HAP-1 (cell line): ENCODE results near the gene CEP85.
A peak's percentile ranks its signal among the peaks of the same experiment; 100 is the strongest.

Experiments
- DNase-seq, 2 experiments: peaks; one replicate each; pipeline ENCODE4 v3.0.0-alpha.2; 2016 to 2020; ENCODE audit warnings: low spot score in 2 of 2
- H3K27me3 ChIP-seq: fragments of 250-450 bp; sonication (Bioruptor Pico); 2 replicates; pipeline ENCODE4 v1.5.1; 2020; ENCODE audit warnings: low read depth, mild to moderate bottlenecking, moderate library complexity
- H3K36me3 ChIP-seq: fragments of 250-450 bp; sonication (Bioruptor Pico); replicated peaks from 2 replicates; pipeline ENCODE4 v1.5.1; 2020; ENCODE audit warnings: mild to moderate bottlenecking
- H3K4me1 ChIP-seq: fragments of 250-450 bp; sonication (Bioruptor Pico); 2 replicates; pipeline ENCODE4 v1.5.1; 2020; ENCODE audit warnings: mild to moderate bottlenecking
- H3K4me3 ChIP-seq: fragments of 250-450 bp; sonication (Bioruptor Pico); 2 replicates; pipeline ENCODE4 v1.5.1; 2020; ENCODE audit warnings: mild to moderate bottlenecking, moderate library complexity
- H3K9me3 ChIP-seq: fragments of 250-450 bp; sonication (Bioruptor Pico); 2 replicates; pipeline ENCODE4 v1.5.1; 2020; ENCODE audit warnings: mild to moderate bottlenecking, moderate library complexity
- in situ Hi-C: fragments of 300-500 bp; cut with MboI; formaldehyde crosslinking; loops from 3 replicates; pipeline ENCODE4 v1.14.3; 2020; ENCODE audit warnings: low sequenced_read_pairs, inconsistent platforms, mixed read lengths

CEP85 gene, protein sequence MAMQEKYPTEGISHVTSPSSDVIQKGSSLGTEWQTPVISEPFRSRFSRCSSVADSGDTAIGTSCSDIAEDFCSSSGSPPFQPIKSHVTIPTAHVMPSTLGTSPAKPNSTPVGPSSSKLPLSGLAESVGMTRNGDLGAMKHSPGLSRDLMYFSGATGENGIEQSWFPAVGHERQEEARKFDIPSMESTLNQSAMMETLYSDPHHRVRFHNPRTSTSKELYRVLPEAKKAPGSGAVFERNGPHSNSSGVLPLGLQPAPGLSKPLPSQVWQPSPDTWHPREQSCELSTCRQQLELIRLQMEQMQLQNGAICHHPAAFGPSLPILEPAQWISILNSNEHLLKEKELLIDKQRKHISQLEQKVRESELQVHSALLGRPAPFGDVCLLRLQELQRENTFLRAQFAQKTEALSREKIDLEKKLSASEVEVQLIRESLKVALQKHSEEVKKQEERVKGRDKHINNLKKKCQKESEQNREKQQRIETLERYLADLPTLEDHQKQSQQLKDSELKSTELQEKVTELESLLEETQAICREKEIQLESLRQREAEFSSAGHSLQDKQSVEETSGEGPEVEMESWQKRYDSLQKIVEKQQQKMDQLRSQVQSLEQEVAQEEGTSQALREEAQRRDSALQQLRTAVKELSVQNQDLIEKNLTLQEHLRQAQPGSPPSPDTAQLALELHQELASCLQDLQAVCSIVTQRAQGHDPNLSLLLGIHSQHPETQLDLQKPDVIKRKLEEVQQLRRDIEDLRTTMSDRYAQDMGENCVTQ

DNA sequence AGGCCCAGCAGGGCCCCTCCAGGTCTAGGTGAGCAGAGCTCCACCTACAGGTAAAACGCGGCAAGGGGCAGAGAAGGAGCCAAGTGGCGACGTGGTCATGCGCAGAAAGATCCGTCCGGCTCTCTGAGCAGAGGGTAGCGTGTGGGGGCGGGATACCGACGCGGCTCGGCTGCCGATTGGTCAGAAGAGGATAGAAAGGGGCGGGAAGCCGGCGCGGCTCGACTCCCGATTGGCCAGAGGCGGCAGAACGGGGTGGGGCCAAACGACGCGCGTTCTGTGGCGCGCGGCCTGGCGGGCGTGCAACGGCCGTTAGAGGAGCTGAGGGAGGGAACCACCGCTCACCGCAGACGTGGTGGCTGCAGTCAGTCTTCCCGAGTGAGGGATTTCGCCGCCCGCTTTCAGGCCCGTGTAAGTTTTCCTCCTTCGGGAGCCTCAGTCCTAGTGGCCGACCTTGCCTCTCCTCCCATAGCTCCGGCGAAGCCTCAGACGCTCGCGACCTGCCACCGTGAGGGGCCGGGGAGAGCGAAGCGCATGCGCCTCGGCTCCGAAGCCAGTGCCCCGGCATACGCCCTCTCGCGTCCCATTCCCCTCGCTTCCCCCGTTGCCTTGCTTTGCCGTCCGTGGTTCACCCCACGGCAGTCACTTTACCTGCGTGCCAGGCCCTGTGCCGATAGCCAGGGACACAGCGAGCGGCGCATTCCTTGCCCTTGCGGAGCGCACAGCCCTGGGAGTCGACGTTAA, at the start of gene CEP85:
Gene CEP85, plus strand, starts transcription at position 298 of the 741 bp plus-strand sequence. CDS start 5,584 bp downstream, outside the sequence.
- Histone ChIP-seq H3K9me3 (no peaks in the 10 kb centered on the region), H3K4me1 (peaks cover 36% of the 10 kb centered on the region), H3K27me3 (no peaks in the 10 kb centered on the region), H3K36me3 (no peaks in the 10 kb centered on the region), H3K4me3 (peak within 1 kb of the TSS; percentile 90)
- in situ Hi-C loops = no loop called here
- peak; percentile 95 to 98 for DNase-seq

DNA sequence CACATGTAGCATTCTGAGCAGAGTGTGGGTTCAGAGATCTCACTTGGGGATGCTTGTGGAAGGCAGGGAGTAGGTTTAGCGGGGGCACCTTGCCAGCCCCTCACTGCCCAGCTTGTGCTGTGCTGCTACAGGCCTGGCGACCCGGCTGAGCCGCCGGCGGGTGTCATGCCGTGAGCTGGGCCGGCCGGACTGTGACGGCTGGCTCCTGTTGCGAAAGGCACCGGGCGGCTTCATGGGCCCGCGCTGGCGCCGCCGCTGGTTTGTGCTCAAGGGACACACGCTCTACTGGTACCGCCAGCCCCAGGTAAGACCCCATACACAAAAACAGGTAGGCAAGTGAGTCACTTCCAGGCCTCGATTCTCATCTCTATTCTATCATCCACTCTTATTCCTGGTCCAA, 49.1 kb upstream of the CEP85 start:
- Histone ChIP-seq H3K27me3 (no peaks in the 10 kb centered on the region), H3K36me3 (no peaks in the 10 kb centered on the region), H3K4me3 (no peak overlapping the region), H3K4me1 (no peaks in the 10 kb centered on the region), H3K9me3 (no peaks in the 10 kb centered on the region)
- in situ Hi-C loops = no loop called here
- DNase-seq = no peak

DNA sequence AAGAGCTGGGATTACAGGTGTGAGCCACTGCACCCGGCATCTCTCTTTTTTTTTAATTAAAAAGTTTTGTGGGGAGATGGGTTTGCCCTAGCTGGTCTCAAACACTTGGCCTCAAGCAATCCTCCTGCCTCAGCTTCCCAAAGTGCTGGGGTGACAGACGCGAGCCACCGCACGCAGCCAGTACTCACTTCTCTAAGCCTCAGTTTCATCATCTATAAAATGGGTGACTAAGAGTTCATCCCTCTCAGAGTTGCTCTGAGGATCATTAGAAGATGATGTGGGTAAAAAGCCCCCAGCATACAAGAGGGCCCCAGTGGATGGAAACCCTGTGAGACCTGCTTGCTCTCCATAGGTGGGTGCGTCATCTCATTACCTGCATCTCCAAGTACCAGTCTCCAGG, 46.1 kb upstream of the CEP85 start:
- in situ Hi-C loops = no loop called here
- no peaks in the 10 kb centered on the region for H3K9me3 ChIP-seq
- no peaks in the 10 kb centered on the region for H3K36me3 ChIP-seq
- DNase-seq = no peak
- no peaks in the 10 kb centered on the region for H3K27me3 ChIP-seq
- no peaks in the 10 kb centered on the region for H3K4me1 ChIP-seq
- no peak overlapping the region for H3K4me3 ChIP-seq

DNA sequence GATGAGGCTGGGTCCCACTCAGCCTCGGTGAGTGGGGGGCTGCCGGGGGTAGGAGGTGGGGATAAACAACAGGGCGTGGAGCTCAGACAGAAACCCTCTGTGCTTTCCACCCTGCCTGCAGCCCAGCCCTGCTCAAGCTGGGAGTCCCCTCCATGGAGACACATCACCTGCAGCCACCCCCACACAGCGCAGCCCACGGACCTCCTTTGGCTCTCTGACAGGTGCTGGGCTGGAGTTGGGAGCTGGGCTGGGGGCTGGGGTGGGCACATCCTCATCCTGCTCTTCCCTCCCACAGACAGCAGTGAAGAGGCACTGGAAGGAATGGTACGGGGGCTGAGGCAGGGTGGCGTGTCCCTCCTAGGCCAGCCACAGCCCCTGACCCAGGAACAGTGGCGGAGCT, 45.5 kb upstream of the CEP85 start:
- no peaks in the 10 kb centered on the region for H3K36me3 ChIP-seq
- H3K9me3 ChIP-seq = no peaks in the 10 kb centered on the region
- H3K4me1 ChIP-seq = no peaks in the 10 kb centered on the region
- no peaks in the 10 kb centered on the region for H3K27me3 ChIP-seq
- no peak overlapping the region for H3K4me3 ChIP-seq
- in situ Hi-C loops = no loop called here
- no peak for DNase-seq

DNA sequence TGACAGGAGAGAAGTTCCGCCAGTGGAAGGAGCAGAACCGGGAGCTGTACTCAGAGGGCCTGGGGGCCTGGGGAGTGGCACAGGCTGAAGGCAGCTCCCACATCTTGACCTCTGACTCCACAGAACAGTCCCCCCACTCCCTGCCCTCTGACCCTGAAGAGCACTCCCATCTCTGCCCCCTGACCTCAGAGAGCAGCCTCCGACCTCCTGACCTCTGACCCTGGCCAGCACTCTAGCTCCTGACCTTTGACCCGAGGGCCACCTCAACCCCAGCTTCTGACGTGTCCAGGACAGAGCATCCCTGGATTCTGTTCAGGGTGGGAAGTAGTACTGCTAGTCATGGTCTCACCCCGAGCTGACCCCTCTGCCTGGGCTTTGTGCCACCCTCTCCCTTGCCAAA, 44.7 kb upstream of the CEP85 start:
- no peaks in the 10 kb centered on the region for H3K9me3 ChIP-seq
- no peaks in the 10 kb centered on the region for H3K36me3 ChIP-seq
- no peaks in the 10 kb centered on the region for H3K4me1 ChIP-seq
- in situ Hi-C loops = no loop called here
- H3K27me3 ChIP-seq = no peaks in the 10 kb centered on the region
- no peak for DNase-seq
- no peak overlapping the region for H3K4me3 ChIP-seq

DNA sequence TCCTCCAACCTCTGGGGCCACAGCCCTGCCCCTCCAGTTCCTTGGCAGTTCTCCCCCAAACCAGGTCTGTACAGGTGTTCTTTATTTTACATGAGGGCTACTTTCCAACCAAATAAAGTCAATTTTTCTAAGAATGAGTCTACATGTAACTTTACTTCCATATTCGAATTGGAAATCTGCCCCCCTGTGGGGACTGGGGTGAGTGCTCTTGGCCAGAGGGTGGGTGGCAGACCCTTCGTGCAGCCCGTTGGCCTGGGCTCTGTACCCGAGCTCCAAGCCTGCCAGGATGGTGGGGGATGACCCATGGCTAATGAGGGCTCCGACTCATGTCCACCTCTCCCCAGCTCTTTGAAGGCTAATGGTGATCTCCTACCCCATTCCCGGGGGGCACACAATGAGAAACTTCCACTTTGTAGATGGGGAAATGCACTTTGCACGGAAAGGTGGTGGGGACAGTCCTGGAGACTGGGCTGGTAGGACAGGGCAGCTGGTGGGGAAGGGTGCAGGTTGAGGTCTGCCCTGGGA, 44.2 kb upstream of the CEP85 start:
- Histone ChIP-seq H3K36me3 (no peaks in the 10 kb centered on the region), H3K27me3 (no peaks in the 10 kb centered on the region), H3K4me3 (no peak overlapping the region), H3K4me1 (no peaks in the 10 kb centered on the region), H3K9me3 (no peaks in the 10 kb centered on the region)
- in situ Hi-C loops = no loop called here
- no peak for DNase-seq

DNA sequence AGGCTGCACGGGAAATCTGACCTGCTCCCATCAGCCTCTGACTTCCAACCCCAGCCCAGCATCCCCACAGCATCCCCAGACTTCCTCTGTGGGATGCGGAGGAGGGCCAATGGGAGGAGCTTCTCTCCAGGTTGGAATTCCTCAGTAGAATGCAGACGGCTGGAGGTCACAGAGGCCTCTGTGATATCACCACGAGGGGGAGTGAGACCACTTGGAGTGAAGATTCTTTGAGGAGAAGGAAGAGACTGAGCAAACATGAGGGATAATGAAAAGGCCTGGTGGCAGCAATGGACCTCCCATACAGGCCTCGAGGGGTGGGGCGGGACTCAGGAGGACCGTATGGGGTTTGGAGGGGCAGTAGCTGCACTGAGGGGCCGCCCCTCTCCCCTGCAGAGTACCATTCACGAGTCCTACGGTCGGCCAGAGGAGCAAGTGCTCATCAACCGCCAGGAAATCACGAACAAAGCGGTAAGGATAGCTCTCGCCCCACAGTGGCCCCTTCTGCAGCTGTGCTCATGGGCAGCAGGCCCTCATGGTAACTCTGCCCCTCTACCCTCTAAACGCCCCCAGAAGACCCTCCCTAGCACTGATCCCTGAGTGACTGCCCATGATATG, 43.5 kb upstream of the CEP85 start, which contains the start of gene CATSPER4:
Gene CATSPER4, plus strand, starts transcription at position 230 of the 615 bp plus-strand sequence. Its CDS starts 26 bp downstream, at position 256.
- Histone ChIP-seq H3K9me3 (no peaks in the 10 kb centered on the region), H3K36me3 (no peaks in the 10 kb centered on the region), H3K4me3 (no peak within 1 kb of the TSS), H3K4me1 (no peaks in the 10 kb centered on the region), H3K27me3 (no peaks in the 10 kb centered on the region)
- peak; percentile 34 to 66 for DNase-seq
- in situ Hi-C loops = no loop called here

DNA sequence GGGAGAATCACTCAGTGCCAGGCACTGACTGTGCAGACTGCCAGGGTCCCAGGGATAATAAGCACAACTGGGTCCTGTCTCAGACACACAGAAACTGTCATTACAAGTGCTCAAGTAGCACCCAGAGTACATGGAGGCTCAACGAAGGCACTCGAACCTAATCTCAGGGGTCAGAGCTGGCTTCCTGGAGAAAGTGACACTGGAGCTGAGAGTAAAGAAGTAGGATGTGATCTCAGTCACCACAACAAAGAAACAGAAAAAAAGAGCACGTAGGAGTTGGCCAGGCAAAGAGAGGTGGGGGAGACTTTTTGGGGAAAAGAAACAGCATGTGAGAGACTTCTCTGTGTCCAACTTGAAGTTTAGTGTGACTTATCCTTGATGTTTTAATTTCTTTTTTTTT, 42.3 kb upstream of the CEP85 start:
- Histone ChIP-seq H3K27me3 (no peaks in the 10 kb centered on the region), H3K4me3 (no peak overlapping the region)
- in situ Hi-C loops = no loop called here

DNA sequence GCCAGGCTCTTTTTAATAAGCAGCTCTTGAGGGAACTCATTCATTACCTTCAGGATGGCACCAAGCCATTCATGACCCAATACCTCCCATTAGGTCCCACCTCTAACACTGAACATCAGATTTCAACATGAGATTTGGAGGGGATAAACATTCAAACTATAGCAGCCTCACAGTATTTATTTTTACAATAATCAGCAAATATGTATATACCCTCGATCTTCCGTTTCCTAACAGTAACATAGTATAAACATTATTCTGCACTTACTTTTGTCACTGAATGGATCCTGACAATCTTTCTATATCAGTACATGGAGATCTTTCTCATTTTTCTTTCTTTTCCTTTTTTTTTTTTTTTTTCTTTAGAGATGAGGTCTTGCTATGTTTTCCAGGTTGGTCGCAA, 38.2 kb upstream of the CEP85 start:
- Histone ChIP-seq H3K4me3 (no peak overlapping the region), H3K36me3 (no peaks in the 10 kb centered on the region), H3K27me3 (no peaks in the 10 kb centered on the region), H3K9me3 (no peaks in the 10 kb centered on the region), H3K4me1 (no peaks in the 10 kb centered on the region)
- no peak for DNase-seq
- in situ Hi-C loops = no loop called here

More for the DNA sequence above, 42.3 kb upstream of the CEP85 start:
- Histone ChIP-seq H3K36me3 (no peaks in the 10 kb centered on the region), H3K4me1 (no peaks in the 10 kb centered on the region), H3K9me3 (no peaks in the 10 kb centered on the region)
- DNase-seq = no peak

DNA sequence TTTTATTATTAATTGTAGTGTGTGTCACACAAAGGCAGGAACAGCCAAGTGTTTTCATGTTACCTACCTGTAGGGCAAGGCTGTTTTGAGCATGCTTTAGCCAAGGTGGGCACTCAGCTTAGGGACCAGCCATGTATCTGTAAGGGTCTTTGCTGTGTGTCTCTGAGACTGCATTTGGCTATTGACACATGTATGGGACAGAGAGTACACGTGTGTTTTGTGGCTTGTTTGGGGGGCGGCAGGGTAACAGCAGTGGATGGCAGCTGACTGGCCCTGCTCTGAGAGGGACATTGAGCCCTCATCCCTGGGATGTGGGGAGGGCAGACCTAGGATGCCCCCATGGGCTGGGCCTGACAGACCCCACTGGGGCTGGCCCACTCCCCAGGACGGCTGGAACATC, 36.7 kb upstream of the CEP85 start:
- Histone ChIP-seq H3K4me3 (no peak overlapping the region), H3K4me1 (no peaks in the 10 kb centered on the region), H3K27me3 (no peaks in the 10 kb centered on the region), H3K9me3 (no peaks in the 10 kb centered on the region), H3K36me3 (no peaks in the 10 kb centered on the region)
- DNase-seq = no peak
- in situ Hi-C loops = no loop called here

DNA sequence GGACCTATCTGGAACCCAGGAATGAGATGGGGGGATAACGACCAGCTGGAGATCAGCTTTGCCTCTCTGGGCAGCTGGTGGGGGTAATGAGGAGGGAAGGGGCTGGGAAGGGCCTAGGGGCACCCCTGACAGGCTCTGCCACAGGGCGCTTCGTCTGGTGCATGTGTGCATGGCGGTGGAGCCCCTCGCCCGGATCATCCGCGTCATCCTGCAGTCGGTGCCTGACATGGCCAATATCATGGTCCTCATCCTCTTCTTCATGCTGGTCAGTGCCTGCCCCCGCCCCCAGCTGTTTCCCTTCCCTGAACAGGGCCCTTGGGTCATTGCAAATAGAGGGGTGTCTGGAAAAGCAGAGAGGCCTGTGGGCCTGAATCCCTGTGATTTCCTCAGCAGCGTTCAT, 36.2 kb upstream of the CEP85 start:
- H3K36me3 ChIP-seq = no peaks in the 10 kb centered on the region
- no peak overlapping the region for H3K4me3 ChIP-seq
- no peaks in the 10 kb centered on the region for H3K9me3 ChIP-seq
- in situ Hi-C loops = no loop called here
- no peaks in the 10 kb centered on the region for H3K27me3 ChIP-seq
- DNase-seq = no peak
- no peaks in the 10 kb centered on the region for H3K4me1 ChIP-seq

DNA sequence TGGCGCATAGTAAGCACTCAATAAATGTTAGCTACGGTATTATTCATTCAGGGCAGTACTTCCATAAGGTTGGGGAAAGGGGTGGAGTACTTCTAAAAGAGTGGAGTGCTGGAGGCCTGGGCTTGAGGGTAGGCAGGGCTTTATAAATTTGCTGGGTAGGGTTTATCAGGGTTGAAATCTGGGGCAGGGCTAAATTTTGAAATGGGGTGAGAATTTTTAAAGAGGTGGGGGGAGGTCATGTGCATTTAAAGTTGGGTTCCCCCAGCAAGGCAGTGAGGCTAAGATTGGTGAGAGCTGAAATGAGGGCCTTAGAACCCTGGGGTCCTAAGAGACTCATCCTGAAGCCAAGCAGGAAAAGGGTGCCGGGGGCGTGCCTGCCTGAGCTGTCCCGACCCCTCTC, 33.6 kb upstream of the CEP85 start:
- H3K4me1 ChIP-seq = no peaks in the 10 kb centered on the region
- DNase-seq = no peak
- no peak overlapping the region for H3K4me3 ChIP-seq
- no peaks in the 10 kb centered on the region for H3K9me3 ChIP-seq
- no peaks in the 10 kb centered on the region for H3K27me3 ChIP-seq
- in situ Hi-C loops = no loop called here
- no peaks in the 10 kb centered on the region for H3K36me3 ChIP-seq

DNA sequence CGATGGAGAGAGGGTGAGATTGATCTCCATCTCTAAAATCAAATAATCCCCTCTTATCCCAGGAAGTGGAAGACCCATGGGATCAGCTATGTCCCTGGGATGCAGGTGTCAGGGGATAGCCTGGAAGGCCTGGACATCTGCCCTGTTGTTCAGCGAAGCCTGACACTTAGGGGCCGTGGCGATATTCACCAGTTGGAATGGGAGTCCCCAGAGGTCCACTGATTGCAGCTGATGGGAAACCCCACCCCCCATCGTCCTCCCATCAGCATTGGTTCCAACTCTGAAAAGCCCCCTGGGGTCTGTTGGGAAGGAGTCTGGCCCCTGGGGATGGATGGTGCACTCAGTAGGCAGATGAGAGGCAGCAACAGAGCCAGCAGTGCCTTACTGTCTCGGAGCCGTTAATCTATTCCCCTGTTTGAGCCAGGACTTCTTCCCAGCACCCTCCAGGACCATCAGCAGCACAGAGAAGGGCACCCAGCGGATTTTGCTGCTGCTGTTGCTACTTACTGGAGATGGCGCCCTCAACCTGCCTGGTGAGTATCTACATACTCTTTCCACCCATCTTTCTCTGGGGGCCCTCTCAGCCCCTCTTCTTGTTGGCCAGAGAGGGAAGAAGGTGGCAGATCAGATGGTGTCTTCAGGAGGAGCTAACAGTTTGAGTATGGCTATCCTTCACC, 30.2 kb upstream of the CEP85 start:
- H3K27me3 ChIP-seq = no peaks in the 10 kb centered on the region
- DNase-seq = no peak
- no peak overlapping the region for H3K4me3 ChIP-seq
- no peaks in the 10 kb centered on the region for H3K9me3 ChIP-seq
- H3K36me3 ChIP-seq = no peaks in the 10 kb centered on the region
- no peaks in the 10 kb centered on the region for H3K4me1 ChIP-seq
- in situ Hi-C loops = no loop called here
